Mucosa of descending colon (tissue), 3 donors: ENCODE results near the gene PTPRJ. TPM values are rescaled to one million over a fixed set of nuclear protein-coding genes. Genes with fewer than 3 reads are reported as not detected.
A peak's percentile ranks its signal among the peaks of the same experiment; 100 is the strongest.

ENCODE experiments used
- ATAC-seq: fragments of 200-7000 bp; cut with Tn5 transposase; one replicate; pipeline ENCODE4 v1.9.1; 2020; ENCODE audit warnings: mild to moderate bottlenecking, moderate library complexity
- DNase-seq, 3 donors: peaks; one replicate each; pipeline ENCODE4 v3.0.0-alpha.2; 2020
- H3K36me3 ChIP-seq: fragments of 200-600 bp; one replicate; pipeline ENCODE4 v1.8.0; 2021; ENCODE audit warnings: low read depth, mild to moderate bottlenecking
- H3K4me1 ChIP-seq: fragments of 200-600 bp; one replicate; pipeline ENCODE4 v1.8.0; 2021; ENCODE audit warnings: low read depth, mild to moderate bottlenecking
- H3K4me3 ChIP-seq: fragments of 200-600 bp; one replicate; pipeline ENCODE4 v1.8.0; 2021; ENCODE audit warnings: mild to moderate bottlenecking
- H3K9me3 ChIP-seq: fragments of 200-600 bp; one replicate; pipeline ENCODE4 v1.8.0; 2021; ENCODE audit warnings: mild to moderate bottlenecking
- CTCF ChIP-seq: fragments of 200-600 bp; IDR thresholded peaks from one replicate; pipeline ENCODE4 v1.8.0; 2022; ENCODE audit warnings: antibody characterized with exemption, mild to moderate bottlenecking
- intact Hi-C, 2 donors: fragments of 100-400 bp; cut with DNase I in 1 of 2; cut with micrococcal nuclease in 1 of 2; formaldehyde crosslinking; loops; one replicate each; pipeline versions ENCODE4 v1.11.0 to v1.11.1; 2022; cut with DNase I, micrococcal nuclease
- total RNA-seq, 3 donors: library from RNA; stranded (reverse); fragmentation: NEBNext Ultra II Directional in 2 of 3; extraction: Animal tissue kit (Norgen Biotek cat#: 25700) in 2 of 3; gene quantifications; one replicate each; pipeline versions ENCODE4 v1.2.1 to v1.2.4, GENCODE V29; 2021 to 2023
- donor health status: DM: no; HTN: no; CAD: no; lungs with moderate emphysema.
- donor health status: DM: no; HTN: no; CAD: no.
- donor health status: DM: no; HTN: yes; CAD: no.

Gene PTPRJ
- total RNA-seq, 3 donors from 2014 or later: 27.8 to 54.6 (median 44.0) TPM

- Histone ChIP-seq H3K36me3 (no peaks in the 10 kb centered on the region), H3K9me3 (no peaks in the 10 kb centered on the region), H3K4me3 (no peak overlapping the region), H3K4me1 (peaks cover 40% of the 10 kb centered on the region)
- intact Hi-C loops: no loop called here
- no peak for TF ChIP-seq CTCF
- no peak for ATAC-seq
- DNase-seq: no peak
These were observed 119.6 kb downstream of the PTPRJ start for GRCh38 chr11:48099916-48100446.

- Histone ChIP-seq H3K4me1 (peaks cover 48% of the 10 kb centered on the region), H3K36me3 (no peaks in the 10 kb centered on the region), H3K9me3 (no peaks in the 10 kb centered on the region), H3K4me3 (no peak overlapping the region)
- intact Hi-C loops: no loop called here
- DNase-seq (no peak), ATAC-seq (peak; percentile 15)
- TF ChIP-seq CTCF: no peak
These were observed 120.8 kb downstream of the PTPRJ start for GRCh38 chr11:48101044-48101733.

GRCh38 chr11:48101958-48102357, 121.6 kb downstream of the PTPRJ start:
- no peaks in the 10 kb centered on the region for H3K36me3 ChIP-seq
- no peak overlapping the region for H3K4me3 ChIP-seq
- ATAC-seq (peak; percentile 15), DNase-seq (peak in 1 of 3 donors; percentile 44)
- intact Hi-C loops: no loop called here
- H3K4me1 ChIP-seq: peaks cover 48% of the 10 kb centered on the region
- no peaks in the 10 kb centered on the region for H3K9me3 ChIP-seq
- no peak for TF ChIP-seq CTCF

GRCh38 chr11:48103621-48104567, 123.5 kb downstream of the PTPRJ start:
- peak; percentile 79 for ATAC-seq

GRCh38 chr11:48104568-48104924, 124.2 kb downstream of the PTPRJ start:
- no peak overlapping the region for H3K4me3 ChIP-seq
- DNase-seq (no peak), ATAC-seq (no peak)
- TF ChIP-seq CTCF: no peak
- H3K9me3 ChIP-seq: no peaks in the 10 kb centered on the region
- no peaks in the 10 kb centered on the region for H3K36me3 ChIP-seq
- H3K4me1 ChIP-seq: peaks cover 50% of the 10 kb centered on the region
- intact Hi-C loops: no loop called here

More at GRCh38 chr11:48103621-48104567, 123.5 kb downstream of the PTPRJ start:
- TF ChIP-seq CTCF: no peak
- no peaks in the 10 kb centered on the region for H3K36me3 ChIP-seq
- H3K4me1 ChIP-seq: peaks cover 48% of the 10 kb centered on the region
- H3K4me3 ChIP-seq: no peak overlapping the region
- peak; percentile 61 to 71 (median 65) for DNase-seq
- H3K9me3 ChIP-seq: no peaks in the 10 kb centered on the region
- intact Hi-C loops: no loop called here
